Activated CD8-positive, alpha-beta T cell treated with anti-CD3 and anti-CD28 coated beads for 36 hours (primary cell): ENCODE measurements around the gene NUP153. TPM values are rescaled to one million over a fixed set of nuclear protein-coding genes. Genes with fewer than 3 reads are reported as not detected.
"Not testable (repeated sequence)": the region's sequence is repeated elsewhere in the genome, so short reads cannot be mapped to it uniquely, and the experiment has no call there.

ENCODE experiments used
- ATAC-seq: fragments of 200-7000 bp; cut with Tn5 transposase; one replicate; pipeline ENCODE4 v1.10.0; 2021; ENCODE audit warnings: mild to moderate bottlenecking, moderate library complexity
- CTCF ChIA-PET: fragments of 350-600 bp; sonication (Branson Sonifier 250); formaldehyde crosslinking; loops from one replicate; lab custom pipeline; 2021; ENCODE audit warnings: antibody characterized with exemption; lab: Charles Lee
- POLR2A ChIA-PET: fragments of 350-600 bp; sonication (Branson Sonifier 250); formaldehyde crosslinking; loops from one replicate; lab custom pipeline; 2021; ENCODE audit warnings: antibody characterized with exemption; lab: Charles Lee
- DNase-seq: peaks from one replicate; pipeline ENCODE4 v3.0.0-alpha.2; 2020
- H3K27ac Mint-ChIP-seq: one replicate; pipeline ENCODE4 v1.8.0; 2021; ENCODE audit warnings: mild to moderate bottlenecking, mixed read lengths
- H3K27me3 Mint-ChIP-seq: one replicate; pipeline ENCODE4 v1.8.0; 2021; ENCODE audit warnings: mixed read lengths
- H3K36me3 Mint-ChIP-seq: one replicate; pipeline ENCODE4 v1.8.0; 2021; ENCODE audit warnings: low read depth, mixed read lengths
- H3K4me1 Mint-ChIP-seq: one replicate; pipeline ENCODE4 v1.8.0; 2021; ENCODE audit warnings: low read depth, mixed read lengths
- H3K4me3 Mint-ChIP-seq: one replicate; pipeline ENCODE4 v1.8.0; 2021; ENCODE audit warnings: mild to moderate bottlenecking, moderate library complexity, mixed read lengths
- H3K9me3 Mint-ChIP-seq: one replicate; pipeline ENCODE4 v1.8.0; 2021; ENCODE audit warnings: mixed read lengths
- intact Hi-C: fragments of 100-400 bp; cut with micrococcal nuclease; formaldehyde crosslinking; loops from one replicate; pipeline ENCODE4 v1.10.0; 2022
- total RNA-seq, 2 experiments: library from RNA; stranded (reverse); gene quantifications; one replicate each; pipeline ENCODE4 v1.2.3, GENCODE V29; 2021
- TF ChIP-seq, protein P1 (sequence below): fragments of 200-600 bp; IDR thresholded peaks from one replicate; pipeline ENCODE4 v1.8.0; 2022; ENCODE audit warnings: antibody characterized with exemption, mild to moderate bottlenecking

NUP153 gene
- total RNA-seq, 2 experiments from 2014 or later: 76.4 to 78.2 TPM

DNA sequence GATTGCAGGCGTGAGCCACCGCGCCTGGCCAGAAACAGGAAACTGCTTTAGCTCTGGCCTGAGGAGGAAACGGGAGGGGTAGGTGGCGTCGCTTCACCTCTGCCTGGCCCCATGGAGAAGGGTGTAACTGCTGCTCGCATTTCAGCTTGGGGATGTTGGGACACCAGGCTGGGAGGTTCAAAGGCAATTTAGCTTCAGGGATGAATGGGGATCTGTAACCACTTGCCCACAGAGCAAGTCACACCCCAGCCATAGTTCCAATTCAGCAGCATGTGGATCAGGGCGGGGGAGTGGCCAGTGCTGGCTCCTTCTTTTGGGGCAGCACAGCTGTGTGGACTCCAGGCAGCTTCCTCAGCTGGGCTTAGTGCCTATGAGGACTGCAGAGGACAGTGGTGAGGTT lies 34.8 kb upstream of the NUP153 start:
- no peak overlapping the region for H3K4me3 Mint-ChIP-seq

DNA sequence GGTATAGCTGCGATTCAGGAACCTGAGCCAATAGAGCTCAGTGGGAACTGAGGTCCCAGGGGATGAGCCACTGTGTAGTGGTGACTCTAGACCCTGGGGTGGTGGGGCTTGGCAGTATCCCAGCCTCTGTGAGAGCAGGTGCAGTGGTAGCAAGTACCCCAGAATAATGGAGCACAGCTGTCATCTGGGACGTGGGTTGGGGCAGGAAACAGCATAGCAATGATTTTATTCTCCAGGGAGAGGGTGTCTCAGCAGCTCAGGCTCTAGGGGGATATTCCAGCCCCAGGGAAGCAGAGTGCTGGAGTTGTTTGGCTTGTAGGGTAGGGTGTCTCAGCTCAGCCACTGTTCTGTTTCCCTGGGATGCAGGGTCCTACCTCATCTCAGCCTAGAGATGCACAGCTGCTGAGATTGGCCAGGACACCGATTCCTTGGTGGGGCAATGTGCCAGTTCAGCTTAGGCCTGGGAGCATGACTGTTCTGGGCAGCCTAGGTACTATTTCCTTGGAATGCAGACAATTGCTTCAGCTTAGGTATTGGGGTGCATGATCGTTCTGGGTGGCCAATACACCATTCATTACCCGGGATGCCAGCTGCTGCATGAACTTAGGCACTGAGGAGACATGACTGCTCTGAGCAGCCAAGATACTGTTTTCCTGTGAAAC lies 34.0 kb upstream of the NUP153 start:
- H3K36me3 Mint-ChIP-seq: peaks cover 2% of the 10 kb centered on the region
- POLR2A ChIA-PET: no interaction called here
- H3K9me3 Mint-ChIP-seq: peaks cover 17% of the 10 kb centered on the region
- CTCF ChIA-PET: interaction anchor here (0.5 kb wide), 1 partner anchor 27 kb away, joined by 3 read pairs; no protein-coding TSS in a partner anchor
- ATAC-seq (no peak), DNase-seq (no peak)
- TF ChIP-seq, protein P1, sequence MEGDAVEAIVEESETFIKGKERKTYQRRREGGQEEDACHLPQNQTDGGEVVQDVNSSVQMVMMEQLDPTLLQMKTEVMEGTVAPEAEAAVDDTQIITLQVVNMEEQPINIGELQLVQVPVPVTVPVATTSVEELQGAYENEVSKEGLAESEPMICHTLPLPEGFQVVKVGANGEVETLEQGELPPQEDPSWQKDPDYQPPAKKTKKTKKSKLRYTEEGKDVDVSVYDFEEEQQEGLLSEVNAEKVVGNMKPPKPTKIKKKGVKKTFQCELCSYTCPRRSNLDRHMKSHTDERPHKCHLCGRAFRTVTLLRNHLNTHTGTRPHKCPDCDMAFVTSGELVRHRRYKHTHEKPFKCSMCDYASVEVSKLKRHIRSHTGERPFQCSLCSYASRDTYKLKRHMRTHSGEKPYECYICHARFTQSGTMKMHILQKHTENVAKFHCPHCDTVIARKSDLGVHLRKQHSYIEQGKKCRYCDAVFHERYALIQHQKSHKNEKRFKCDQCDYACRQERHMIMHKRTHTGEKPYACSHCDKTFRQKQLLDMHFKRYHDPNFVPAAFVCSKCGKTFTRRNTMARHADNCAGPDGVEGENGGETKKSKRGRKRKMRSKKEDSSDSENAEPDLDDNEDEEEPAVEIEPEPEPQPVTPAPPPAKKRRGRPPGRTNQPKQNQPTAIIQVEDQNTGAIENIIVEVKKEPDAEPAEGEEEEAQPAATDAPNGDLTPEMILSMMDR: no peak
- no peak overlapping the region for H3K4me3 Mint-ChIP-seq
- H3K27me3 Mint-ChIP-seq: no peaks in the 10 kb centered on the region
- H3K27ac Mint-ChIP-seq: no peak overlapping the region
- no peaks in the 10 kb centered on the region for H3K4me1 Mint-ChIP-seq
- intact Hi-C loops: no loop called here

More for the DNA sequence above, 34.8 kb upstream of the NUP153 start:
- peaks cover 2% of the 10 kb centered on the region for H3K36me3 Mint-ChIP-seq
- intact Hi-C loops: no loop called here
- H3K4me1 Mint-ChIP-seq: no peaks in the 10 kb centered on the region
- ATAC-seq (no peak), DNase-seq (no peak)
- TF ChIP-seq, protein P1: no peak
- ChIA-PET CTCF (interaction anchor here (0.6 kb wide), 1 partner anchor 574 kb away, joined by 3 read pairs; no protein-coding TSS in a partner anchor), POLR2A (no interaction called here)
- H3K27ac Mint-ChIP-seq: no peak overlapping the region
- H3K27me3 Mint-ChIP-seq: no peaks in the 10 kb centered on the region
- H3K9me3 Mint-ChIP-seq: peaks cover 17% of the 10 kb centered on the region

DNA sequence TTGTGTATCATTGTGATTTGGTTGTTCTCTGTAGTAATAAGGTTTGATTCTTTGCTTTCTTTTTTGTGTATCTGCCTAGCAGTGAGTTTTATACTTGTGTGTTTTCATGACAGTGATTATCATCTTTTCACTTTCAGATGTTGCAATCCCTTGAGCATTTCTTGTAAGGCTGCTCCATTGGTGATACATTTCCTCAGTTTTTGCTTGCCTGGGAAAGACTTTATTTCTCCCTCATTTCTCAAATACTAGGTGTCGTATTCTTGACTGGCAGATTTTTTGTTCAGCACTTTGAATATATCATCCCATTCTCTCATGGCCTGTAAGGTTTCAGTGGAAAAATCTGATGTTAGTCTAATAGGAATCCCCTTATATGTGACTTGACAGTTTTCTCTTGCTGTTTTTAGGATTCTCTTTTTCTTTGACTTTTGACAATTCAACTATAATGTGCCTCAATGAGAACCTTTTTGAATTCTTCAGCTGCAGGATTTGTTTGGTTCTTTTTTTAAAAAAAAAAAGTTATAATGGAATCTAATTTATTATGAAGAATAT lies 31.1 kb upstream of the NUP153 start:
- TF ChIP-seq, protein P1: no peak

DNA sequence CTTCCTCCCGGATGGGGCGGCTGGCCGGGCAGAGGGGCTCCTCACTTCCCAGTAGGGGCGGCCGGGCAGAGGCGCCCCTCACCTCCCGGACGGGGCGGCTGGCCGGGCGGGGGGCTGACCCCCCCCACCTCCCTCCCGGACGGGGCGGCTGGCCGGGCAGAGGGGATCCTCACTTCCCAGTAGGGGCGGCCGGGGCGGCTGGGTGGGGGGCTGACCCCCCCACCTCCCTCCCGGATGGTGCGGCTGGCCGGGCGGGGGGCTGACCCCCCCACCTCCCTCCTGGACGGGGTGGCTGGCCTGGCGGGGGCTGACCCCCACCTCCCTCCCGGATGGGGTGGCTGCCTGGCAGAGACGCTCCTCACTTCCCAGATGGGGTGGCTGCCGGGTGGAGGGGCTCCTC lies 28.6 kb upstream of the NUP153 start:
- DNase-seq, H3K27me3 Mint-ChIP-seq, H3K4me1 Mint-ChIP-seq, H3K36me3 Mint-ChIP-seq, H3K4me3 Mint-ChIP-seq, CTCF ChIA-PET, intact Hi-C loops, H3K27ac Mint-ChIP-seq, POLR2A ChIA-PET, ATAC-seq: not testable (repeated sequence)
- H3K9me3 Mint-ChIP-seq: peaks cover 17% of the 10 kb centered on the region

More for the DNA sequence above, 31.1 kb upstream of the NUP153 start:
- POLR2A ChIA-PET: no interaction called here
- Mint-ChIP-seq H3K4me3 (no peak overlapping the region), H3K27ac (no peak overlapping the region), H3K4me1 (no peaks in the 10 kb centered on the region), H3K36me3 (peaks cover 2% of the 10 kb centered on the region), H3K27me3 (no peaks in the 10 kb centered on the region), H3K9me3 (peaks cover 17% of the 10 kb centered on the region)
- DNase-seq: no peak
- ATAC-seq: no peak
- CTCF ChIA-PET: no interaction called here
- intact Hi-C loops: no loop called here

DNA sequence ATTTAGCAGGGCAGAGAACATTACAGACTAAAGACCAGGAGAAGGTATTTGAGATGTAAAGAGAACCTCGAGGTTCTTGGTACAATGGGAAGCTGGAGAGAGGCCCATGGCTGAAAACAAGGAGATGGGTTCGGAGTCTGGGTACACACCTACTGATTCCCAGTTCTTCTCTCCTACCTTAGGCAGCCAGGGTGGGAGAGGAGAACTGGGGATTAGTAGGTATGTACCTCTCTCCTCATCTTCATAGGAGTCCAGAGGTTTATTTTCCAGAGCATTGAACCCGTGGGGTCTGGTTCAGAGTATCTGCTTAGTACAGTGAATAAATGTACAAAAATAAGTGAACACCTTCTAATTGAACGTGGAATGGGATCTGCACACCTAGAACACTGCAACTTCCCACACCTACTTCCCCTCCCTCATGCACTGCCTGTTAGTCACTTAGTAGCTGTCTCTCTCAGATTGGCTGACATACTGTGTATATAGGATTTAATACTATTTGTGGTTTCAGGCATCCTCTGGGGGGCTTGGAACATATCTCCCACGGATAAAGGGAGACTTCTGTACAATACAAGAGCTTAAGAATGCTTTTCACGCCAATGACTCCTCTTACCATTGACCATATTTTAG lies 23.5 kb upstream of the NUP153 start:
- no peaks in the 10 kb centered on the region for H3K36me3 Mint-ChIP-seq
- intact Hi-C loops: no loop called here
- POLR2A ChIA-PET: interaction anchor here (0.9 kb wide), 1 partner anchor 10 kb away, joined by 3 read pairs; no protein-coding TSS in a partner anchor

More for the DNA sequence above, 23.5 kb upstream of the NUP153 start:
- Mint-ChIP-seq H3K27me3 (no peaks in the 10 kb centered on the region), H3K4me3 (no peak overlapping the region), H3K27ac (no peak overlapping the region), H3K9me3 (no peaks in the 10 kb centered on the region), H3K4me1 (no peaks in the 10 kb centered on the region)
- CTCF ChIA-PET: interaction anchor here (1.2 kb wide), 1 partner anchor 19 kb away, joined by 3 read pairs; no protein-coding TSS in a partner anchor
- TF ChIP-seq, protein P1: no peak
- DNase-seq: no peak
- ATAC-seq: no peak
